Omental fat pad (tissue), 4 donors: ENCODE measurements around the gene BPI. TPM values are rescaled to one million over a fixed set of nuclear protein-coding genes. Genes with fewer than 3 reads are reported as not detected.

Experiments used
- ATAC-seq: fragments of 150-250 bp; one replicate; pipeline ENCODE4 v1.9.1; 2016; ENCODE audit warnings: mild to moderate bottlenecking, moderate library complexity; ENCODE audit not compliant: low FRiP score
- DNase-seq: peaks from one replicate; pipeline ENCODE4 v3.0.0-alpha.2; 2019; ENCODE audit warnings: low spot score
- total RNA-seq, 4 donors: library from RNA; depleted of rRNA; stranded (reverse); fragments of >200 nt; gene quantifications; one replicate each; pipeline ENCODE4 v1.1.0, GENCODE V29; 2016
- TF ChIP-seq, protein P1 (sequence below), 3 donors: fragments of 450-650 bp; IDR thresholded peaks; one replicate each; pipeline ENCODE4 v1.5.1; 2016 to 2017; ENCODE audit warnings: antibody characterized with exemption in 3 of 3, mild to moderate bottlenecking in 3 of 3, moderate library complexity in 2 of 3

Gene BPI
- total RNA-seq, 4 donors from 2014 or later, result 0.63 to 0.74 TPM; not detected in 2

DNA sequence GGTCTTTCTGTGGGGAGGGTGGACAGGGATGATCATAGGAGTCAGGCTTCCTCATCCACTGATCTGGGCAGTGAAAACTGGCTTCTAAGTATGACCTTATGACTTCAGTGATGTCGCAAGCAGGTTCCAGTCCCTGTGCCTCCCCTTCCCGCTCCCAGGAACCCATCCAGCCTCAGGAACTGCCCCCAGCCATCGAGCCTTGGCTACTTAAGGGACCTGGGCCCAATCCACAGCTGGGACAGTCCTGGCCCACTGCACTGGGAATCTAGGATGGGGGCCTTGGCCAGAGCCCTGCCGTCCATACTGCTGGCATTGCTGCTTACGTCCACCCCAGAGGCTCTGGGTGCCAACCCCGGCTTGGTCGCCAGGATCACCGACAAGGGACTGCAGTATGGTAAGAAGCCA is 42.3 kb downstream of the BPI start, which contains the start of gene LBP:
LBP (plus strand) TSS at position 236 of the 405 bp plus-strand sequence; CDS start at position 271, 35 bp downstream.
- ATAC-seq (peak; percentile 24), DNase-seq (no peak)
- TF ChIP-seq, protein P1, sequence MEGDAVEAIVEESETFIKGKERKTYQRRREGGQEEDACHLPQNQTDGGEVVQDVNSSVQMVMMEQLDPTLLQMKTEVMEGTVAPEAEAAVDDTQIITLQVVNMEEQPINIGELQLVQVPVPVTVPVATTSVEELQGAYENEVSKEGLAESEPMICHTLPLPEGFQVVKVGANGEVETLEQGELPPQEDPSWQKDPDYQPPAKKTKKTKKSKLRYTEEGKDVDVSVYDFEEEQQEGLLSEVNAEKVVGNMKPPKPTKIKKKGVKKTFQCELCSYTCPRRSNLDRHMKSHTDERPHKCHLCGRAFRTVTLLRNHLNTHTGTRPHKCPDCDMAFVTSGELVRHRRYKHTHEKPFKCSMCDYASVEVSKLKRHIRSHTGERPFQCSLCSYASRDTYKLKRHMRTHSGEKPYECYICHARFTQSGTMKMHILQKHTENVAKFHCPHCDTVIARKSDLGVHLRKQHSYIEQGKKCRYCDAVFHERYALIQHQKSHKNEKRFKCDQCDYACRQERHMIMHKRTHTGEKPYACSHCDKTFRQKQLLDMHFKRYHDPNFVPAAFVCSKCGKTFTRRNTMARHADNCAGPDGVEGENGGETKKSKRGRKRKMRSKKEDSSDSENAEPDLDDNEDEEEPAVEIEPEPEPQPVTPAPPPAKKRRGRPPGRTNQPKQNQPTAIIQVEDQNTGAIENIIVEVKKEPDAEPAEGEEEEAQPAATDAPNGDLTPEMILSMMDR (IDR thresholded peaks at IDR 0.05), result no peak

GRCh38 chr20:38346741-38347140 is 42.8 kb downstream of the BPI start:
- TF ChIP-seq, protein P1 (IDR thresholded peaks at IDR 0.05), result no peak
- ATAC-seq, result no peak
- DNase-seq, result no peak

GRCh38 chr20:38349856-38350255 is 45.9 kb downstream of the BPI start:
- DNase-seq (no peak), ATAC-seq (no peak)
- TF ChIP-seq, protein P1 (IDR thresholded peaks at IDR 0.05), result no peak

DNA sequence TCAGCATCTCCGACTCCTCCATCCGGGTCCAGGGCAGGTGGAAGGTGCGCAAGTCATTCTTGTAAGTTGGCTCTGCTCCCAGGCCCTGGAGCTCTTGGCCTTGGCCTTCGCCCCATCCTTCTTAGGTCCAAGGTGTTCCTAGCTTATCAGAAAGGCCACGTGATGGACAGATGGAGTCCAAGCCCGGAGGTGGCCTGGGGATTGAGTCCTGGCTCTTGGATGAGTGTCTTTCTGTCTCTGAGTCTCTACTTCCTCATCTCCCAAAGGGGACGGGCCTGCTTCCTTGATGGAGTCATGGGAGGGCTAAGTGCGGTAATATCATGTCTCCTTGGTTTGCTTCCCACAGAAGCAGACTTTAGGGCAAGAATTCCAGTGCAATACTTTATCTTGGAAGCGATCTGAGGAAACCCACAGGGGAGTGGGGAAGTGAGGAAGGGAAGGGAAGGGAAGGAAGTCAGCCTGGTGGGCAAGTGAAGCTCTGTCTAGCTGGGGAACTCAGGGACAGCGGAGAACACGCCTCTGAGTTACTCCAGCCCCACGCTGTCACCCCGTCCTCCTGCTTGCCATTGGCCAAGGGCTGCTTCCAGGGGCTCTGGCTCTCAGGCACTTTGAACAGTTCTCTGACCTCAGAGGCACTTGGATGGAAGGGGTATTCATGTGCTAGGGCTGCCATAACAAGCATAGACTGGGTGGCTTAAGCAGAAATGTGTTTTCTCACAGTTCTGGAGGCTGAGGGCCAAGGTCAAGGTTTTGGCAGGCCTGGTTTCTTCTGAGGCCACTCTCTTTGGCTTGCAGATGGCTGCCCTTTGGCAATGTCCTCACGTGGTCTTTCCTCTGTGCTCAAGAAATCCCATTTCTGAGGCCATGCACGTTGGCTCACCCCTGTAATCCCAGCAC is 47.2 kb downstream of the BPI start:
- ATAC-seq, result peak; percentile 22
- DNase-seq, result no peak
- TF ChIP-seq, protein P1 (IDR thresholded peaks at IDR 0.05), result no peak

GRCh38 chr20:38353316-38353715 is 49.4 kb downstream of the BPI start:
- TF ChIP-seq, protein P1 (IDR thresholded peaks at IDR 0.05), result no peak
- ATAC-seq (no peak), DNase-seq (no peak)

GRCh38 chr20:38354227-38354626 is 50.3 kb downstream of the BPI start:
- TF ChIP-seq, protein P1 (IDR thresholded peaks at IDR 0.05), result no peak
- DNase-seq (no peak), ATAC-seq (no peak)
